Activated CD4-positive, alpha-beta T cell treated with anti-CD3 and anti-CD28 coated beads for 36 hours (primary cell): ENCODE measurements around the gene PLD1. TPM values are rescaled to one million over a fixed set of nuclear protein-coding genes. Genes with fewer than 3 reads are reported as not detected.

ENCODE experiments used
- ATAC-seq: fragments of 200-7000 bp; cut with Tn5 transposase; one replicate; pipeline ENCODE4 v1.10.0; 2021; ENCODE audit warnings: mild to moderate bottlenecking, moderate library complexity
- CTCF ChIA-PET: fragments of 350-600 bp; sonication (Branson Sonifier 250); formaldehyde crosslinking; loops from one replicate; lab custom pipeline; 2021; ENCODE audit warnings: antibody characterized with exemption; lab: Charles Lee
- POLR2A ChIA-PET: fragments of 350-600 bp; sonication (Branson Sonifier 250); formaldehyde crosslinking; loops from one replicate; lab custom pipeline; 2021; ENCODE audit warnings: antibody characterized with exemption, inconsistent platforms; lab: Charles Lee
- DNase-seq: peaks from one replicate; pipeline ENCODE4 v3.0.0-alpha.2; 2020
- H3K27ac Mint-ChIP-seq: one replicate; pipeline ENCODE4 v1.8.0; 2021; ENCODE audit warnings: mixed read lengths
- H3K27me3 Mint-ChIP-seq: one replicate; pipeline ENCODE4 v1.8.0; 2021; ENCODE audit warnings: mixed read lengths
- H3K36me3 Mint-ChIP-seq: one replicate; pipeline ENCODE4 v1.8.0; 2021; ENCODE audit warnings: low read depth, mixed read lengths
- H3K4me1 Mint-ChIP-seq: one replicate; pipeline ENCODE4 v1.8.0; 2021; ENCODE audit warnings: mixed read lengths
- H3K4me3 Mint-ChIP-seq: one replicate; pipeline ENCODE4 v1.8.0; 2021; ENCODE audit warnings: mild to moderate bottlenecking, moderate library complexity, mixed read lengths
- H3K9me3 Mint-ChIP-seq: one replicate; pipeline ENCODE4 v1.8.0; 2021; ENCODE audit warnings: low read depth, mixed read lengths
- intact Hi-C, 2 experiments: fragments of 100-400 bp; cut with DNase I in 1 of 2; cut with micrococcal nuclease in 1 of 2; formaldehyde crosslinking; loops; one replicate each; pipeline versions ENCODE4 v1.14.2 to v1.15.1; 2022 to 2024; cut with DNase I, micrococcal nuclease
- total RNA-seq, 2 experiments: library from RNA; stranded (reverse); gene quantifications; one replicate each; pipeline ENCODE4 v1.2.3, GENCODE V29; 2021

PLD1 gene
- total RNA-seq, 2 experiments from 2014 or later = 1.1 to 1.2 TPM

GRCh38 chr3:171600030-171600429, 210.3 kb downstream of the PLD1 start:
- no peak for ATAC-seq
- Mint-ChIP-seq H3K36me3 (no peaks in the 10 kb centered on the region), H3K27me3 (no peaks in the 10 kb centered on the region), H3K9me3 (no peaks in the 10 kb centered on the region), H3K4me1 (no peaks in the 10 kb centered on the region), H3K27ac (no peak overlapping the region), H3K4me3 (no peak overlapping the region)
- intact Hi-C loops = no loop called here
- DNase-seq = no peak
- ChIA-PET POLR2A (no interaction called here), CTCF (interaction anchor here (1.0 kb wide), 1 partner anchor 172 kb away, joined by 4 read pairs; no protein-coding TSS in a partner anchor)

- peaks cover 4% of the 10 kb centered on the region for H3K27me3 Mint-ChIP-seq
- POLR2A ChIA-PET = no interaction called here
- intact Hi-C loops = no loop called here
These were observed 211.3 kb downstream of the PLD1 start for GRCh38 chr3:171598990-171599389.

GRCh38 chr3:171592786-171593185, 217.5 kb downstream of the PLD1 start:
- CTCF ChIA-PET = interaction anchor here (0.6 to 0.7 kb wide), 2 partner anchors 20 to 64 kb away, joined by 3 to 4 read pairs; no protein-coding TSS in a partner anchor
- H3K36me3 Mint-ChIP-seq = no peaks in the 10 kb centered on the region
- ATAC-seq = no peak
- H3K4me1 Mint-ChIP-seq = no peaks in the 10 kb centered on the region
- intact Hi-C loops = no loop called here
- no peaks in the 10 kb centered on the region for H3K9me3 Mint-ChIP-seq
- no peak for DNase-seq
- POLR2A ChIA-PET = no interaction called here
- H3K4me3 Mint-ChIP-seq = no peak overlapping the region
- no peak overlapping the region for H3K27ac Mint-ChIP-seq
- H3K27me3 Mint-ChIP-seq = peaks cover 7% of the 10 kb centered on the region

More at GRCh38 chr3:171598990-171599389, 211.3 kb downstream of the PLD1 start:
- DNase-seq (no peak), ATAC-seq (no peak)
- CTCF ChIA-PET = no interaction called here
- no peaks in the 10 kb centered on the region for H3K4me1 Mint-ChIP-seq
- no peaks in the 10 kb centered on the region for H3K36me3 Mint-ChIP-seq
- no peaks in the 10 kb centered on the region for H3K9me3 Mint-ChIP-seq
- no peak overlapping the region for H3K4me3 Mint-ChIP-seq
- H3K27ac Mint-ChIP-seq = no peak overlapping the region

- CTCF ChIA-PET = no interaction called here
These were observed 219.2 kb downstream of the PLD1 start for GRCh38 chr3:171591070-171591469.

GRCh38 chr3:171586274-171586673, 224.0 kb downstream of the PLD1 start:
- Mint-ChIP-seq H3K27me3 (peaks cover 3% of the 10 kb centered on the region), H3K4me3 (no peak overlapping the region), H3K36me3 (no peaks in the 10 kb centered on the region), H3K4me1 (no peaks in the 10 kb centered on the region), H3K9me3 (no peaks in the 10 kb centered on the region), H3K27ac (no peak overlapping the region)
- intact Hi-C loops = no loop called here
- ChIA-PET POLR2A (no interaction called here), CTCF (interaction anchor here (1.1 kb wide), 1 partner anchor 398 kb away, joined by 3 read pairs; no protein-coding TSS in a partner anchor)
- DNase-seq (no peak), ATAC-seq (no peak)

More at GRCh38 chr3:171591070-171591469, 219.2 kb downstream of the PLD1 start:
- peaks cover 7% of the 10 kb centered on the region for H3K27me3 Mint-ChIP-seq
- no peaks in the 10 kb centered on the region for H3K9me3 Mint-ChIP-seq
- H3K4me1 Mint-ChIP-seq = no peaks in the 10 kb centered on the region
- ATAC-seq (no peak), DNase-seq (no peak)
- intact Hi-C loops = no loop called here
- H3K36me3 Mint-ChIP-seq = no peaks in the 10 kb centered on the region
- H3K4me3 Mint-ChIP-seq = no peak overlapping the region
- POLR2A ChIA-PET = no interaction called here
- no peak overlapping the region for H3K27ac Mint-ChIP-seq

GRCh38 chr3:171585039-171585438, 225.2 kb downstream of the PLD1 start:
- no peak for DNase-seq
- Mint-ChIP-seq H3K36me3 (no peaks in the 10 kb centered on the region), H3K4me1 (no peaks in the 10 kb centered on the region), H3K27me3 (peaks cover 3% of the 10 kb centered on the region), H3K4me3 (no peak overlapping the region), H3K9me3 (no peaks in the 10 kb centered on the region), H3K27ac (no peak overlapping the region)
- intact Hi-C loops = no loop called here
- ChIA-PET CTCF (interaction anchor here (1.1 to 1.6 kb wide), 3 partner anchors 9 to 37 kb away, joined by 3 read pairs; no protein-coding TSS in a partner anchor), POLR2A (no interaction called here)
- ATAC-seq = no peak

- Mint-ChIP-seq H3K4me3 (no peak overlapping the region), H3K9me3 (no peaks in the 10 kb centered on the region), H3K36me3 (no peaks in the 10 kb centered on the region), H3K4me1 (no peaks in the 10 kb centered on the region), H3K27ac (no peak overlapping the region), H3K27me3 (peaks cover 3% of the 10 kb centered on the region)
- ATAC-seq (no peak), DNase-seq (no peak)
- ChIA-PET POLR2A (interaction anchor here (0.6 kb wide), 1 partner anchor 469 kb away, joined by 3 read pairs; no protein-coding TSS in a partner anchor), CTCF (interaction anchor here (0.6 to 1.6 kb wide), 5 partner anchors 10 to 374 kb away, joined by 3 to 4 read pairs (median 3); no protein-coding TSS in a partner anchor)
- intact Hi-C loops = no loop called here
These were observed 226.2 kb downstream of the PLD1 start for GRCh38 chr3:171584100-171584499.

GRCh38 chr3:171574556-171575240, 235.6 kb downstream of the PLD1 start:
- Mint-ChIP-seq H3K9me3 (no peaks in the 10 kb centered on the region), H3K27me3 (peaks cover 10% of the 10 kb centered on the region), H3K36me3 (no peaks in the 10 kb centered on the region), H3K4me3 (no peak overlapping the region), H3K27ac (no peak overlapping the region), H3K4me1 (no peaks in the 10 kb centered on the region)
- POLR2A ChIA-PET = no interaction called here
- CTCF ChIA-PET = interaction anchor here (1.2 to 1.8 kb wide), 2 partner anchors 39 to 489 kb away, joined by 3 to 5 read pairs; no protein-coding TSS in a partner anchor
- intact Hi-C loops = no loop called here
- DNase-seq (no peak), ATAC-seq (no peak)

GRCh38 chr3:171569571-171570132, 240.6 kb downstream of the PLD1 start:
- DNase-seq = no peak
- intact Hi-C loops = loop anchor here in 1 of 2 experiments (5.0 to 10.0 kb wide), 2 partner anchors 215 to 607 kb away; no protein-coding TSS in a partner anchor
- no peak overlapping the region for H3K4me3 Mint-ChIP-seq
- ChIA-PET CTCF (interaction anchor here (0.6 to 1.3 kb wide), 2 partner anchors 330 to 407 kb away, joined by 5 read pairs; no protein-coding TSS in a partner anchor), POLR2A (no interaction called here)
- H3K27me3 Mint-ChIP-seq = peaks cover 5% of the 10 kb centered on the region
- no peaks in the 10 kb centered on the region for H3K9me3 Mint-ChIP-seq
- no peak overlapping the region for H3K27ac Mint-ChIP-seq
- H3K4me1 Mint-ChIP-seq = peaks cover 5% of the 10 kb centered on the region
- ATAC-seq = no peak
- no peaks in the 10 kb centered on the region for H3K36me3 Mint-ChIP-seq

GRCh38 chr3:171568766-171569165, 241.5 kb downstream of the PLD1 start:
- H3K36me3 Mint-ChIP-seq = no peaks in the 10 kb centered on the region
- DNase-seq (no peak), ATAC-seq (no peak)
- peaks cover 6% of the 10 kb centered on the region for H3K4me1 Mint-ChIP-seq
- no peak overlapping the region for H3K4me3 Mint-ChIP-seq
- intact Hi-C loops = loop anchor here in 1 of 2 experiments (5.0 to 10.0 kb wide), 2 partner anchors 214 to 606 kb away; no protein-coding TSS in a partner anchor
- peaks cover 5% of the 10 kb centered on the region for H3K27me3 Mint-ChIP-seq
- CTCF ChIA-PET = interaction anchor here (0.6 kb wide), 1 partner anchor 329 kb away, joined by 5 read pairs; no protein-coding TSS in a partner anchor
- no peak overlapping the region for H3K27ac Mint-ChIP-seq
- H3K9me3 Mint-ChIP-seq = no peaks in the 10 kb centered on the region
- POLR2A ChIA-PET = no interaction called here

- H3K36me3 Mint-ChIP-seq = peaks cover 3% of the 10 kb centered on the region
- ChIA-PET CTCF (interaction anchor here (0.6 to 3.6 kb wide), 31 partner anchors 9 to 605 kb away, joined by 3 to 22 read pairs (median 3); no protein-coding TSS in a partner anchor), POLR2A (no interaction called here)
- intact Hi-C loops = loop anchor here (1.0 to 10.0 kb wide), 8 partner anchors 106 to 606 kb away; partner anchors contain the start of gene TNIK (in 1 of the 2)
- peaks cover 5% of the 10 kb centered on the region for H3K27me3 Mint-ChIP-seq
- H3K4me1 Mint-ChIP-seq = peaks cover 18% of the 10 kb centered on the region
- DNase-seq = no peak
- ATAC-seq = peak; percentile 65
- no peak overlapping the region for H3K4me3 Mint-ChIP-seq
- H3K9me3 Mint-ChIP-seq = no peaks in the 10 kb centered on the region
- H3K27ac Mint-ChIP-seq = no peak overlapping the region
These were observed 243.4 kb downstream of the PLD1 start for GRCh38 chr3:171566803-171567422.
